ENCODE measurements around the gene NOS1AP.
"Not testable (repeated sequence)": the region's sequence is repeated elsewhere in the genome, so short reads cannot be mapped to it uniquely, and the experiment has no call there.

NOS1AP gene

GRCh38 chr1:162351246-162351842, 281.9 kb downstream of the NOS1AP start:
- DNase-seq: no peak

GRCh38 chr1:162351874-162352273, 282.4 kb downstream of the NOS1AP start:
- not testable (repeated sequence) for DNase-seq

GRCh38 chr1:162353078-162353477, 283.6 kb downstream of the NOS1AP start:
- DNase-seq: no peak

- no peak for DNase-seq
Measured at GRCh38 chr1:162353702-162354101, 284.2 kb downstream of the NOS1AP start.

- peak; percentile 13 for DNase-seq
Measured at GRCh38 chr1:162357681-162358266, 288.3 kb downstream of the NOS1AP start.

- DNase-seq: no peak
Measured at GRCh38 chr1:162358928-162359327, 289.4 kb downstream of the NOS1AP start.

- DNase-seq: no peak
Measured at GRCh38 chr1:162359523-162360236, 290.2 kb downstream of the NOS1AP start.

GRCh38 chr1:162360237-162360873, 290.9 kb downstream of the NOS1AP start:
- no peak for DNase-seq

- DNase-seq: no peak
Measured at GRCh38 chr1:162360874-162361260, 291.4 kb downstream of the NOS1AP start.

- no peak for DNase-seq
Measured at GRCh38 chr1:162361349-162361748, 291.9 kb downstream of the NOS1AP start.

GRCh38 chr1:162363823-162364222, 294.3 kb downstream of the NOS1AP start:
- no peak for DNase-seq

GRCh38 chr1:162364498-162364897, 295.0 kb downstream of the NOS1AP start:
- no peak for DNase-seq

- no peak for DNase-seq
Measured at GRCh38 chr1:162365284-162366020, 296.0 kb downstream of the NOS1AP start.

GRCh38 chr1:162366149-162366548, 296.7 kb downstream of the NOS1AP start:
- DNase-seq: no peak

- DNase-seq: no peak
Measured at GRCh38 chr1:162366671-162367070, 297.2 kb downstream of the NOS1AP start.

- DNase-seq: no peak
Measured at GRCh38 chr1:162367073-162367472, 297.6 kb downstream of the NOS1AP start.

GRCh38 chr1:162367772-162368171, 298.3 kb downstream of the NOS1AP start:
- DNase-seq: no peak

- no peak for DNase-seq
Measured at GRCh38 chr1:162368451-162368850, 299.0 kb downstream of the NOS1AP start.

GRCh38 chr1:162369571-162369970, 300.1 kb downstream of the NOS1AP start:
- no peak for DNase-seq

- DNase-seq: no peak
Measured at GRCh38 chr1:162370161-162370560, 300.7 kb downstream of the NOS1AP start.

GRCh38 chr1:162370721-162371120, 301.2 kb downstream of the NOS1AP start:
- no peak for DNase-seq

GRCh38 chr1:162371611-162372010, 302.1 kb downstream of the NOS1AP start:
- DNase-seq: no peak
